Measurements from ENCODE around the gene UBE2V1.
"Not testable (repeated sequence)": the region's sequence is repeated elsewhere in the genome, so short reads cannot be mapped to it uniquely, and the experiment has no call there.

The UBE2V1 gene

DNA sequence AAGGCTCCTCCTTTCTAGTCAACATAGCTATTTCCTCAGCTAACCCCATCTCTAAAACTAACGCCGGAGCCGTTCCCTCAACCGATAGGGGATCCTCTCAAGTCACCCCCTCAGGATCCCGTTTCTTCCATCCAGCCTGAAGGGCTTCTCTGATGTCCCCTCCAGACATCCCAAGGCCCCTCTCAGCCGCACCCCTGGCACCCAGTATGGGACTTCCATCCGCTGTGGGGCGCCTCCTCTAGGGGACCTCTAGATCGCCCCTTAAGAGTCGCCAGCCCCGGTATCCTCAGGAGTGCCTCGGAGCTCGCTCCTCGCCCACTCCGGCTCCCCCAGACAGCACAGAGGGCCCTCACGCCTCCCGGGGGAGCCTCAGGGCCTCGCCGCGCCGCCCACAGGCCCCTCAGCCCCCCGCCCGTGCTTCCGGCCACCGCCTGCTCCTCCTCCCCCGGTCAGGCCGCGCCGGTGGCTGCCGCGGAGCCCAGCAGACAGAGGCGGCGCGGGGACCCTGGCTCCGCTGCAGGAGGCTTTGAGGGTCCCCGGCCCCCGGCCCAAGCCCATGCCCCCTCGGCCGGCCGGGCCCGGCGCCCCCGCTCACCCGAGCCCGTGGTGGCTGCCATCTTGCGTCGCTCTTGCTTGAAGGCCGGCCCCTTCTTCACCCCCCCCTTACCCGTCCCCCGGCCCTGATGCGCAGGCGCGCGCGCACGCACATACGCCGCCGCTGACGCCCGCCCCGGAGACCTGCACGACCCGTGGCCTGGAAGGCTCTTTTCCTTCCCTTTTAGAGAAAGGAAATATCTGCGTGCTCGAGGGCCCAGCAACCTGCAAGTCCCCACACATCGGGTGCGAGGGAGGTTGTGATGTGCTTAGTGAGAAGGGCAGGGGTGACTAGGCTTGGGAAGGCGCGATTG, at the start of gene UBE2V1:
TSS of gene UBE2V1 (minus strand) at position 639 of the 908 bp plus-strand sequence. CDS start at position 617, 22 bp downstream.
- peak; percentile 77 to 92 for DNase-seq

DNA sequence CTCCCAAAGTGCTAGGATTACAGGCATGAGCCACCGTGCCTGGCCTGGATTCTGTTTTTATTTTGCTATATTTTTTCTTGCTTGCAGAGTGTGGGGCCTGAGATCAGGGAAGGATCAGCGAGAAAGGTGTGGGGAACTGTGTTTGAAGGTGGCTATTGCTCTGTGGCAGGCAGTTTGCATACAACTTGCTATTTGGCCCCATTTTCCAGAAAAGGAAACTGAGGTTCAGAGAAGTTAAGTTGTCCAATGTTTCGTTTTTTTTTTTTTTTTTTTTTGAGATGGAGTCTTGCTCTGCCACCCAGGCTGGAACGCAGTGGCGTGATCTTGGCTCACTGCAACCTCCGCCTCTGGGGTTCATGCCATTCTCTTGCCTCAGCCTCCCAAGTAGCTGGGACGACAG, 48.5 kb upstream of the UBE2V1 start:
- DNase-seq = not testable (repeated sequence)

DNA sequence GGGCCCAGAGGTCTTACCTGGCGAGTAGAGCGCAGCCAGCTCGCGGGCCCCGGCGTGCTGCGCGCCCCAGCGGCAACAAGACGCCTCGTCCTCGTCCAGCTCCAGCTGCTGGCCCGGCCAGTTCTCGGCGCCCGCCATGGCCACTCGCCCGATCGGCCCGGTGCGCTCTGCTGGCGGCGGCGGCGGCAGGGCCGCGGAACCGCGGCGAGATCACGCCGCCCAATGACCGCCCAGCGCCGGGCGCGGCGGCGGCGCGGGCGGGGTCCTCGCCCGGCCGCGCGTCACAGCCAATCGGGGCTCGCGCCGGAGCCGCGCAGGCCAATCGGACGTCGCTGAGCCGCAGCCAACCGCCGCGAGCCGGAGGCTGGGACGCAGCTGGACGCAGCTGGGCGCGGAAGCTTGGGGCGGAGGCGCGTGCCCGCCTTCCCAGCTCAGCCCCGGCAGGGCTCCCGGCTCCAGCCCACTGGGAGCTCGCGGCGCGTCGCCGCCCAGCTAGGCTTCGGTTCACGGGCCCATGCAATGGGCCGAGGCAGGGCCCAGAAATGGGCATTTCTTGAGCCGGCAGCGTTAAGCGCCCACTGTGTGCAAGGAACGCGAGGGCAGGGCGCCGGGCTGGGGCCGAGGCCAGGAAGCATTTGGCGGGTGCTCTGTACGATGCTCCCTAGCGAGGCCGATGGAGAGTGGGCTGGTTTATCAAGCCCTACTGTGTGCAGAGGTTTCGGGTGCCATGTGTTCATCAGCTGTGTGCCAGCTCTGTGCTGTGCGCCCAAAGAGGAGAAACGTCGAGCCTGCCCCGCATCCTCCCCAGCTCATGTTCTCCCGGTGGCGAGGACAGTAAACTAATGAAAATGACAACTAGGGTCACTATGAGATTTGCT, 40.8 kb upstream of the UBE2V1 start, which contains the start of gene PEDS1:
TSS of gene PEDS1 (minus strand) at position 224 of the 878 bp plus-strand sequence. CDS start at position 138, 86 bp downstream.
- peak; percentile 48 to 72 for DNase-seq

DNA sequence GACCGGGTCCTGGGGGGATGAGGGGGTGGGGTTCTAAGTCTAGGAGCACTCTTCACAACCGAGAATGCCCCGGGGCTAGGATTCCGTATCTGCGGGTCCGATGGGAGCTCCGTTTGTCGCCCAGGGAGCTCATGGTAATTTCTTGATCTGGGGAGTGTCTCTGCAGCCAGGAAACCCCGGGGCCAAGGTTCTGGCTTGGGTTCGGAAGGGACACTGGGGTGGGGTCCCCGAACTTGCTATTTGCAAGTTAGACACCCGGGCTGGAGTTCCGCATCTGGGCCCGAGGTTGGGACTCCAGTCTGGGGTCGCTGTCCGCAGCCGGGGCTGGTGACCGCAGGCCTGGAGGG, 40.2 kb upstream of the UBE2V1 start:
- DNase-seq = no peak

DNA sequence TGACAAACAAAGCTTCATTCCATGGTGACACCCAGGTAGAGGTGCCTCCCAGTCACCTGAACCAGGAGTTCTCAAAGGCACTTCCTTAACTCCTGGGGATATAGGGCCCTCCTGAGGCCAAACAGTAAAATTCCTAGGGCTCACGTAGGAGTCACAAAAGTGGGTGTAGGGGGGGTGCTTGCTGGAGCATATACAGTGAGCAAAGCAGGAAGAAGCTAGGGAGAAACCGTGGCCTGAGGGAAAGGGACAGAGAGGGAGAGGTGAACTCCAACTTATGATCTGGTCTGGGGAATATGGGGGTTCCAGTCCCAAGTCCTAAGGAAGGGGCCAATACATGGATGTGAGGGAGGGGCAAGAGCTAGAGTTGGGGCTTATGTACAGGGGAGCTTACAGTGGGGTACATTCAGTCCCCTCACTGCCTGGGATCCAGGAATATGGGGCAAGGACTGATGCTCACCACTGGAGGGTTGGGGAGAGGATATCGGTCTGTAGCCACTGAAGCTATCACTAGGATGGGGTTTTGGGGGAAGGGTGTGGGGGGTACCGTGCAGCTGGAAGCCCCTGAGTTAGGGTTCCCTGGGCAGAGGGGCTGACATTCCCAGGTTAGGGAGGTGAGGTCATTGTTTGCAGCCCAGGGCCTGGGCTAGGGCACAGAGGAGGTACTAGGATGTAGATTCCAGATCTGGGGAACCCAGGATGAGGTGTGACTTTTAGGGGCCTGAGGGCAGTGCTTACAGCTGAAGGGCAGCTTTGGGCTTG, 39.6 kb upstream of the UBE2V1 start:
- DNase-seq = no peak

DNA sequence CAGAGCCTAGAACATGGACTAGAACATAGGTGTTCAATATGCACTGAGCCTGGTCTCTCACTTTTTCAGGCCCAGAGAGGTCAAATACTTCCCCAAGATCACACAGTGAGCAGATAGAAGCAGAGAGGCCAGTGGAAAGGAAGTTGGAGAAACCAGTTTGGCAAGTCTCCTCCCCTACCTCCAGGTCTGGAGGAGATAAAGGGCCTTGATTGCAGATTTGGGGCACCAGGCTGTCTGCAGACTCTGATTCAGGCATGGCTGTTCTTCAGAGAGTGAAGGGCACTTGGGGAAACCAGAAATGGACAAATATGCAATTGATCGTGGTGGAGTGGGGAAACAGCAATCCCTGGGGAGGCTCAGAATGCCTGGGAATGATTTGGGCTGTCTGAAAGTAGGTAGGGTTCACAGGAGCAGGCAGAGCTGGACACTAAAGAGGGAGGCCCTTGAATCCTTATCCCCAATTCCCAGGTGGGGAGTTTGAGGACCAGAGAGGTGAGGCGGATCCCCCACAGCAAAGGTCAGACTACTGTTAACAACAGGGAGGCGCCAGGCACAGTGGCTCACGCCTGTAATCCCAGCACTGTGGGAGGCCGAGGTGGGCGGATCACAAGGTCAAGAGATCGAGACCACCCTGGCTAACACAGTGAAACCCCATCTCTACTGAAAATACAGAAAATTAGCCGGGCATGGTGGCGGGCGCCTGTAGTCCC, 38.2 kb upstream of the UBE2V1 start:
- no peak for DNase-seq

DNA sequence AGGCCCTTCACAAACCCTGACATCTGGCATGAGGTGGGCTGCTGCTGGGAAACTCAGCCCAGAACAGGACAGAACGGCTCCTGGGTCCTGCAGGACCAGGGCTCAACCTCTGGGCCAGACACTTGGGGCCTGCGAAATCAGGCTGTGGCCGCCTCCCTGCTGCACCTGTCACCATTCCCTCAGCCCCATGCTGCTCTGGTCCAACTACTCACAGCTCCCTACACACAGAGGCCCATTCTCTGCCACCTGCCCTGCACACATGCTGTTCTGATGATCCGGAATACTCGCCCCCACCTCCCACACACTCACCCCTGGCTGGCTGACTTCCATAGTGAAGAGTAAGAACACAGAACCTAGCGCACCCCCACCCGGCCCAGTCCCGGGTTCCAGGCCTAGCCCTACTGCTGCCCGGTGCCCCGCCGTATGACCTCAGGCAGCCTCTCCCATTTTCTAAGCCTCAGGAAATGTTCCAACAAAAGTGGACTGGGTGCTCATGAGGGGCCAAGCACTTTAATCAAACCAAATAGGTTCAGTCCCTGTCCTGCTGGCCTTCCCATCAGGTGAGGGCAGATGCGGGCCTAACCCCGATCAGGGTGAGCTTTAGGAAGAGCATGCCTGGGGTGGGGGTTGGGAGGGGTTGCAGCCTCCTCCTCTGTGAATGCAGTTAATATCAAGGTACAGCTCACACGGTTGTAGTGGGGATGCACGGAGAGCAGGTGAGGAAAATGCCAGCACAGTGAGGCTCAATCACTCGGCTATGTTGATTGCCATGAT, 36.7 kb upstream of the UBE2V1 start:
- no peak for DNase-seq

DNA sequence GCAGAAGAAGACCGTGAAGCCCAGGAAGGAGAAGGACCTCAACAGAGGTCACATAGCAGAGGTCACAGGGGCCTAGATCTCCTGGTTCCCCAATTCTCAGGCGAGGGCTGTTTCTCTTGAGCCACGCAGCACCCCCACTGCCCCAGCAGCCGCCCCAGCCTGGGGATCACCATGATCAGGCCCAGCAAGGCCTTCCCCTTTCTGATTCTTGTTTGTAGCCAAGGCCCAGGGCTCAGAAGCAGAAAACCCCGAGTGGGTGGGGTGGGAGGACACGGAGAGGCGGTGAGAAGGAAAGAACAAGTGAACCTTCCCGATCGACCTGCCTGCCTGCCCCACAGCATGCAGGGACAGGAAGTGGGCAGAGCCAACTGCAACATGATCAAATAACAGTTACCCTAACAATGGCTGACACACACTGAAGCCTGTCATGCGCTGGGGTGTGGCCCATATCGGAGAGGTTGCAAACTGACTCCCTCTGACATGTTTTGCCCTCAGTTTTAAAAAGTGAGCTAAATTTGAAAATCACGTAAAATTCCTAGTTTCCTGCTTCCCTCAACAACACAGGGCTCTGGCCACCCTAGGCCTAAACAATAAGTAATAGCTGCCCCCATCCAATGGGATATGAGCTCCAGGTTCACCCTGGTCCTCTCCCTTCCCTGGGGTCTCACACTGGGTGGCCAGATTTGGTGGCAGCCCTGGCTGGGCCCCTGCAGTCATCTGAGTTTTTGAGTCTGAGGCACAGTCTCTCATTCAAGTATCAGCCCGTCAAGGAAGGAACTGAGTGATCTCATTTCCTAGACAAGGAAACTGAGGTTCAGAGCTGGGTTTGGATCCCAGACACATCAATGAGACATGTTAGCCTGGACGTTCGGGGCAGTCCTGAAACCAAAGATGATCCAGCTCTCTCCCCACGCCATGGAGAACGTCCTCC, 34.0 kb upstream of the UBE2V1 start:
- DNase-seq = peak; percentile 38 to 46

DNA sequence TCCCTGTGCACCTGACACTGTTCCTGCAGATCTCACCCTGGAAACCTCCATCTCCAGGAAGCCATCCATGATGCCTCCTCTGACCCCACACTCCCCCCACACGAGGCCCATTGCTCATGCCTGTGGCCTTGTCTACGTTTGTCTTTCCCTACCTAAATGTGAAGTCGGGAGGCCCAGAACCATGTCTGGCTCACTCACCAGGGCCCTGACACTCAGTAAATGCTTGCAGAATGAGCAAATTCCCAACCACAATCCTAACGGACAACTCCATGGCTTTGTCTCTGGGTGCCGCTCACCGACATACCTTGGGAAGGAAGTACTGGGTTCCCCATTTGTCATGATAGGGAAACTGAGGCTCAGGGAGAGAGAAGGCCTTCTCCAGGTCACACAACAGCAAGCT, 33.3 kb upstream of the UBE2V1 start:
- DNase-seq = no peak

DNA sequence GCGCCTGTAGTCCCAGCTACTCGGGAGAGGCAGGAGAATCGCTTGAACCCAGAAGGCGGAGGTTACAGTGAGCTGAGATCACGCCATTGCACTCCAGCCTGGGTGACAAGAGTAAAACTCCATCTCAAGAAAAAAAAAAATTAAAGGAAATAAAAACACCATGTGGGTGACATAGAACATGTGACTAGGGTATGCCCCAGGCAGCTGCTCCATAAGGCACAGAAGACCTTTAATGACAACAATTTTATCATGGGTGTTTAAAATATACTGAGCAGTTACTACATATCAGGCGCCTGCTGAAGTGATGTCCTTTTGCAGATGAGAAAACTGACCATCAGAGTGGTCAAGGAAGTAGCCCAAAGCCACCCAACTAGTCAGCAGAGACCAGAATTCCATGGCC, 32.6 kb upstream of the UBE2V1 start:
- DNase-seq = no peak

DNA sequence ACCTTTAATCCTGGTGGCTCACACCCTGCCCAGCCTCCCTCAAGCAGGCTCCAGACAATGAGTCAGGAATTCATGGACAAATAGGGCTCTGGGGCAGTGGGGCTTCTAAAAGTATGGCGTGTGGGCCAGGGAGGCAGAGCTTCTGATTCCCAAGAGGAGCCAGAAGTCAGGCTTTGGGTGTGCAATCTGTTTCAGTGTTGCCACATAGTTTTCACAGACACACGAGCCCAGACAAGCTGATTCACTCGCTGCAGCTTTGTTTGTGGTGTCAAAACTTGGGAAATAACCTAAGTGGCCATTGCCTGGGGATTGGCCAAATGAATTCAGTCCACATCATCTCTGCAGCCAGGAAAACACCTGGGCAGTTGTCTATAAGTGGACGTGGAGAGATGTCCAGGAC, 31.4 kb upstream of the UBE2V1 start:
- peak in 1 of 2 donors; percentile 23 for DNase-seq

DNA sequence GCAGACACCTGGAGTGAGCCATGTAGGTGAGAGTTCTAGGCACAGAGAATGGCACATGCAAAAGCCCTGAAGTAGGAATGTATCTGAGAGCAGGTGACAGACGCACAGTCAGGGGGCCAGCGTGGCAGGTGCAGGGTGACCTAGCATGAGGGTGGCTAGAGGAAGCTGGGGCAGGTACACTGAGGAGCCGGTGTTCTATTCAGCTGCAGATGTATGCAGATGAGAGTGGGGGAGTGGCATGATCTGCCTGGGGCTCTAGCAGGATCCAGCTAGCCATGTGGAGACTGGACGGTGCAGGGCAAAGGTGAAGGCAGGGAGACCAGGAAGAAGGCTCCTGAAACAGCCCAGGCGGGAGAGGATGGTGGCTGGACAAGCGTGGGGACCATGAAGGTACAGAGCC, 29.9 kb upstream of the UBE2V1 start:
- no peak for DNase-seq

DNA sequence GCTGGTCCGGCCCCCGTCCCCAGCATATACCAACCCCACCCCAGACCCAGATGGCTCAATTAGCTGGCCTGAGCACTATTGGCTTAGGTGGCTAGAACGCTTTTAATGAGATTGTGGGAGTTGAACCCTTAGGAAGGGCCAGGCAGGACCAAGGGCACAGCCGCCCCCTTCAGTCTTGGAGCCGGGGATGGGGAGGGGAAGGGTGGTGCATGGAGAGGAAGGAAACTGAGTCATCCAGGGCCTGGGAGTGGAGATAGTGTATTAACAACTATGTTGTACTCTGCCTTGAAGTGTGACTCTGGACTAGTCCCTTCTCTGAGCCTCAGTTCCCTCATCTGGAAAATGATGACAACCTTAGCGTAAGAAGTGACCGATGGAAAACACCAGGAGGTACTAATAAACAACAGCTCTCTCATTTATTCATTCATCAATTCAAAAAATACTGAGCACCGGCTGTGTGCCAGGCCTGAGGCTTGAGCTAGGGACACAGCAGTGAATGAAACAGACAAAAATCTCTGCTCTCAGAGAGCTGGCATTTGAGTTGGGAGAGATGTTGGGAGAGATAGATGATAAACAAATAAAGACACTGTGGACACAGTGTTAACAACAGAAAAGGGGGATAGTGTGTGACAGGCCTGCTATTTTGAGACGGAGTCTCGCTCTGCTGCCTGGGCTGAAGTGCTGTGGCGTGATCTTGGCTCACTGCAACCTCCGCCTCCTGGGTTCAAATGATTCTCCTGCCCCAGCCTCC, 29.0 kb upstream of the UBE2V1 start:
- DNase-seq = no peak

DNA sequence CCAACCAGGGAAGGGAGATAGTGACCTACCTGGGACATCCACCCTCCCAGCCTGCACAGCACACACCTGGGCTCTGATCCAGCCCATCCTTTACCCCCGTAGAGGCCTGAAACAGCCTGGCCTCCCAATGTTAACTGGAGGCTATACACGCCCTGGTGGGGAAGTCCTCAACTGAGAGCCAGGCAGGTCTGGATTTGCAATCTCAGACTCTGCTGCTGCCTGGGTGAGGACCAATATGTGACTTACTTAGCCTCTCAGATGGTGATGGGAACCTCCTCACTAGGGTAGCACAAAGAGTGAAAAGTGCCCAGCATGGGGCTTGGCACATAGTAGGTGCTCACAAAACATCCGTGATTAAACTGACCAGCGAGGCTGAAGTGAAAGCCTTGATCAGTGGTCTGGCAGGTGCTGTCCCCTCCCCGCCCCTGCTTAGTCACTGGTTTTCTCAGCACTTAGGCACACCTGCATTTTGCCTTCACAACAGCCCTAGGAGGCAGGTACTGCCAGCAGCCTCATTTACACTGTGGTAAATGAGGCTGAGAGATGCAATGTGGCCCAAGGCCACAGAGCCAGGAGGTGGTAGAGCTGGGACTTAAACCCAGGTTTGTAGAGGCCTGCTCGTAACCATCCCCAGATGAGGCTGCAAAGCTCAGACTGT, 28.2 kb upstream of the UBE2V1 start:
- DNase-seq = no peak

DNA sequence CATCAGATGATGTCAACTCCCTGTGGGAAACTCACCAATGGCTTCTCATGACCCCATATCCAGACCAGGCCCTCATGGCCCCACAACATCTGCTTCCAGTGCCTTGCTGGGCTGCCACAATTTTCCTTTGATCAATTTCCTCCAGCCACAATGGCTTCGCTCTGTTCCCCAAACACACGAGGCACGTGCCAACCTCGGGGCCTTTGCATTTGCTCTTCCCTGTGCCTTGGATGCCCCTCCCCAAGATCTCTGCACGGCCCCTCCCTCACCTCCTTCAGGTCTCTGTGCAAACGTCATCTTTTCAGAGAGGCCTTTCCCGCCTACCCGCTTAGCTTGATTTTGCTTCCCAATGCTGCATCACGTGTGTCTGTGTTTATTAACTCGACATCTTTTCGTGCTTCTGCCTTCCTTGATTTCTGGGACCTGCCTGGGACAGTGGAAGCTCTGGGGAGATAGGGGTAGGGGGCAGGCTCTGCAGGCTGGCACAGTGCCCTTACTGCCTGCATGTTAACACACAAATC, 27.4 kb upstream of the UBE2V1 start:
- DNase-seq = no peak

DNA sequence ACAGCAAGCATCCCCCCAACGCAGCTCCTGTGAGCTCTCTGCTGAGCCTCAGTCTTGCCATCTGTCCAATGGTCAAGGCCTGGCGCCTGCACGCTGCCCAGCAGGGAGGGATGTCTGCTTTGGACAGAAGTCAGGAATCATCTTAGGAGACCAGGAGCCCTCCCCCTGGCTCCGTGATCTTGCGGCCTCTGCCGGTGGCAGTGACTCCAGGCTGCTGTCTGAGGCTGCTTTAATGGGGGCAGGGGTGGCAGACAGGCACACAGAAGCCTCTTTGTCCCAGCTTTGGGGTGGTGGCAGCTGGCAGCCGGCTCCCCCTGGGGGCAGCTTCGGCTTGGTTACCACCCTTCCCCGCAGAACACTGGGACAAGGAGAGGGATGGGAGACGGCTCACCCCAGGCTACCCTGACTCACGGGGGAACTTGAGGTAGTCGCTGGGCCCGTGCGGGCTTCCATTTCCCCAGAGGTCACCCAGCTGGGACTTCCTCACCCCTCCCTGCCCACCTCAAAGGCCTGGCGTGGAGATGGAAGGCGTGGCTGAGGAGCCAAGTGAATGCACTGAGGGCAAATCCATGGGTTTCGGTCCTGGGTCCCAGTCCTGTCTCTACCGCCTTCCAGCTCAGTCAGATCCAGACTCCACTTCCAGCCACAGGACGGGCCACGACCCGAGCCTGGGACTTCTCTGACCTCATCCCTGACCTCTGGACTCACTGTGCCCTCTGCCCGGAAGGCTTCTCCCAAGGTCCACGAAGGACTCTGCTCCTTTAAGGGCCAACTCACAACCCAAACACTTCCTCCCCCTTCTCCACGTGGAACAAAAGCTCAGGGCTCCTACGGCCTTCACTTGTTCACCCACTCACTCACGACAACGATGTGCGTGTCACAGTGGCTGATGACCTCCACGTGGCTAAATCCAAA, 25.8 kb upstream of the UBE2V1 start:
- DNase-seq = no peak

DNA sequence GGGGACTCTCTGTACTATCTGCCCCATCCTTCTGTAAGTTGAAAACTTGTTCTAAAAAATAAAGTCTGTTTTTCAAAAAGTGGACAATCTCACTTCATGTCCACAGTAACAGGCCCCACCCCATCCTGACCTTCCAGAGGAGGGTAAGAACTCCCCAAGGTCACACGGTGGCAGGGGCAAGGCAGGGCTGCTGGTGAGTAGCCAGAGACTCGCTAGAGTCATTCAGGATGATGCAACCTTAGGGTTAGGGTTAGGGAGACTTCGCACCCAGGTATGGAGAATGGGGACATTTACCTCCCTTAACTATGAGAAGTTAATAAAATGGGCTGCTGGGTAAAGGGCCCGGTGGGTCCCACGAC, 25.1 kb upstream of the UBE2V1 start:
- no peak for DNase-seq

DNA sequence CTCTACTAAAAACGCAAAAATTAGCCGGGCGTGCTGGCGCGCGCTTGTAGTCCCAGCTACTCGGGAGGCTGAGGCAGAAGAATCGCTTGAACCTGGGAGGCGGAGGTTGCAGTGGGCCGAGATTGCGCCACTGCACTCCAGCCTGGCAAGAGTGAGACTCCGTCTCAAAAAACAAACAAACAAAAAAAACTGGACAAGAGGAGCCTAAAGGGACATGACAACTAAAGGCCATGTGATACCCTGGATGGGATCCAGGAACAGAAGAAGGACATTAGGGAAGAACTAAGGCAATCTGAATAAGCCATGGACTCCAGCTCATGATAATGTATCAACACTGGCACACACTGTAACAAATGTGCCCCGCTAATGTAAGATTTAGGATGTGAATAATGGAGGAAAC, 24.8 kb upstream of the UBE2V1 start:
- DNase-seq = not testable (repeated sequence)
